NCI-H2227 treated with DMSO at 0.1 percent for 48 hours (cell line): Measurements from ENCODE around the gene RAPGEF4.
"Not testable (repeated sequence)": the region's sequence is repeated elsewhere in the genome, so short reads cannot be mapped to it uniquely, and the experiment has no call there.

Experiments
- DNase-seq: peaks from one replicate; lab custom pipeline; 2025; lab: John Stamatoyannopoulos, UW

RAPGEF4 gene

GRCh38 chr2:172726172-172726735, 9.4 kb upstream of the RAPGEF4 start:
- no peak for DNase-seq

DNA sequence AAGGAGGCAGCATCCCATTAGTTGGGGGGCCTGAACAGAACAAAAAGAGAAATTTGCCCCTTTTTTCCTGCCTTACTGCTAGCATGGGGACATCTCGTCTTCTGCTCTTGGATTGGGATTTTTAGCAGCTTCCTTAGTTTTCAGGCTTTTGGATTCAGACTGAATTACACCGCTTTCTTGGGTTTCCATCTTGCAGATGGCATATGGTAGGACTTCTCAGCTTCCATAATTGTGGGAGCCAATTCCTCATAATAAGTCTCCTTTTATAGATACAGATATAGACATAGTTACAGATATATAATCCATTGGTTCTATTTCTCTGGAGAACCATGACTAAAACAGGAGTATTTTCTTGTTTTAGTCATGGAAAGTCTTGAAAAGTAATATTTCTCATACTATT, 5.2 kb upstream of the RAPGEF4 start:
- no peak for DNase-seq

GRCh38 chr2:172734711-172735581, 699 bp upstream of the RAPGEF4 start:
- DNase-seq, result peak; percentile 5

DNA sequence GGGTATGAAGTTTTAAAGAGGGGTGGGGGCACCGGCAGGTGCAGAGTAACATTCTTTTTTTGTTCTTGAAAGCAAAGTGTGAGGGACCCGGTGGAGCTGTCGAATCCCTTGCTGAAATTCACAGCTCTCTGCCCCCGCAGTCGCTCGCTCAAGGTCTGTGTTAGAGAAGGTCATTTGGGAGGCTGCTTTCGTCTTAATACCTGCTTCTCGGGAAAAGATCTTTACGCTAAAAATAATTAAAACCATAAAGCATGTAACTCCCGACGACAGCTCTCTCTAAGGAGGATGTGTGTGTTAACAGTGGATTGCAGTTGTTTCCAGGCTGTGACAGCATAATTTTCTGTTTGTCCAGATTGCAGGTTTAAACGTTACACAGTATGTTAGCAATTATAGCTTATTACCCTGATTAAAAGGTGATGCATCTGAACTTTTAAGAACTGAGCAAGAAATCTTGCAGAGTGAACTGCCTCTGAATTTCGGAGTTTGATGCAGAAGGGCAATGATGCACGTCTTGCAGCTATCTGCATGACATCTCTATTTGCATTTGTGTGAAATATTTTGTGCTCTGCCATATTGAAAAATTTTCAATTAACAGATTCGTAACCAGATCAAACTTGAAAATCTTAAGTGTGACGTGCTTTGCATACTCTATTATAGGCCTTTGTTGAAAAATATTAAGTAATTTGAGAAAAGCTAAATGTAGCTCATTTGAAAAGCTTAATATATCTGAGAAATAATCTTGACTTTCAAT, 954 bp downstream of the RAPGEF4 start:
- no peak for DNase-seq

DNA sequence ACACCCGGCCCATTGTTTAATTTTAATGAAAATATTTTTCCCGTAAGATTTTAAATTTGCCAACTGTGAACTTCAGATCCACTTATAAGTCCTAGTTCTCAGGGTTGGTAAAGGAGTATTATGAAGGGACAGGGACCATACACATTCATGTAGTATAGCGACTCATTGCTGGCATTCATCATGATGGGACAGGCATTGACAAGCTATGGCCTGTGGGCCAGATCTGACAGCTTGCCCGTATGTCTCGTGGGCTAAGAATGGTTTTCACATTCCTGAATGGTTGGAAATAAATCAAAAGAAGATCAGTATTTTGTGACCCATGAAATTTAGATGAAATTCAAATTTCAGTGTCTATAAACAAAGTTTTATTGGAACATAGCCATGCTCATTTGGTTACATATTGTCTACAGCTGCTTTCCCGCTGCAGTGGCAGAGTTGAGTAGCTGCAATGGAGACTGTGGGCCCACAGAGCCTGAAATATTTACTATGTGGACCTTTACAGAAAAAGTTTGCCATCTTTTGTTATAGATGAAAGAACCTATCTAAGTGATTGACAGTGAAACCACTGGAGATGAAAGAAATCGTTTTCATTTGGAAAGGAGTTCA, 4.1 kb downstream of the RAPGEF4 start:
- no peak for DNase-seq

DNA sequence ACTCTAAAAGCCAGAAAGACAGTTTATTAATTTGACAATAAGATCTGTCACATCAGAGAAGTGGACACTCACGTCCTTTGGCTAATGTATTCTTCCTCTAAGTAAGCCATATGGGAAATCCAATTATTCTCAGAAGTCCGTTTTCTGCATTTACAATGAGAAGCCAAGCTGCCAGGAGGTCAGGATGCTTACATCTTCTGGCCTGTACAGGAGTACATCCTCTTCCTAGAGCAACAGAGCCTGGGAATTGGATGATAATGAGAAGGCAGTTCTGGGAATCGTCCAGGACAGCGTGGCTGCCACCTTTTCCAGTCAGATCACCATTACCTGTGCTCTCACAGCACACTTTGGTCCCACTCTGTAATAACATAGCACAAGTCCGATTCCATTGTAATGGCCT, 5.2 kb downstream of the RAPGEF4 start:
- no peak for DNase-seq

DNA sequence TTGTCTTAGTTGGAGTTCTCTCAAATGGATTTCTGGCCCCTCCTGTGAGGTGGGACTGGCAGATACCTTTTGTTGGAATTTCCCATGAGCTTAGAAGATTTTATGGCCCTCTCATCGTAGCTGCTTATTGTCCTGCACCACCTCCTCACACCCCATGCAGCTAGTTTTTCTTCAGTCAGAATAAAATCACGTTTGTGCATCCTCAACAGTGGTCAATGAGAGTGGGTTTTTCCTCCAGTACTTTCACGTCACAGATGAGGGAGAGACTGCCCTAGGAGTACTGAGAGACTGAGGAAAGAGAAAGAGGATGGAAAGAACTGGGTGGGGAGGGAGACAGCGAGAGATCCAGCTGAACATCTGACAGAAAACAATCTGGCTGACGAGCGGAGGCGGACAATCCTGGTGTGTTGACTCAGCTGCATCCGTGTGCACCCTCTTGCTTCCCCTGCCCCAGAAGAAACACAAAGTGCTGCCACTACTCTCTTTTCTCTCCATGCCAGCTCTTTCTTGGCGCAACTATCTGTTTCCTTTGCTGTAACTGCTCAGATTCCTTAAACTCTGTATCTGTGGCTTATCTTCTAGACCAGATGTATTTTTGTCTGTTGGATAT, 7.4 kb downstream of the RAPGEF4 start:
- no peak for DNase-seq

GRCh38 chr2:172743898-172744297, 8.3 kb downstream of the RAPGEF4 start:
- DNase-seq, result no peak

GRCh38 chr2:172745636-172746035, 10.0 kb downstream of the RAPGEF4 start:
- DNase-seq, result no peak

GRCh38 chr2:172748543-172748942, 12.9 kb downstream of the RAPGEF4 start:
- DNase-seq, result not testable (repeated sequence)

DNA sequence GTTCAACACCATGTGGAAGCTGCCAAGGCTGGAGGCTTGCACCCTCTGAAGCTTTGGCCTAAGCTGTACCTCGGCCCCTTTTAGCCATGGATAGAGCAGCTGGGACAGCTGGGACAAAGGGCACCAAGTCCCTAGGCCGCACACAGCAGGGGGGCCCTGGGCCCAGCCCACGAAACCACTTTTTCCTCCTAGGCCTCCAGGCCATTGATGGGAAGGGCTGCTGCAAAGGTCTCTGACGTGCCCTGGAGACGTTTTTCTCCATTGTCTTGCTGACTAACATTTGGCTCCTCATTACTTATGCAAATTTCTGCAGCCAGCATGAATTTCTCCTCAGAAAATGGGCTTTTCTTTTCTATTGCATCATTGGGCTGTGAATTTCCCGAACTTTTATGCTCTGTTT, 13.7 kb downstream of the RAPGEF4 start:
- no peak for DNase-seq

DNA sequence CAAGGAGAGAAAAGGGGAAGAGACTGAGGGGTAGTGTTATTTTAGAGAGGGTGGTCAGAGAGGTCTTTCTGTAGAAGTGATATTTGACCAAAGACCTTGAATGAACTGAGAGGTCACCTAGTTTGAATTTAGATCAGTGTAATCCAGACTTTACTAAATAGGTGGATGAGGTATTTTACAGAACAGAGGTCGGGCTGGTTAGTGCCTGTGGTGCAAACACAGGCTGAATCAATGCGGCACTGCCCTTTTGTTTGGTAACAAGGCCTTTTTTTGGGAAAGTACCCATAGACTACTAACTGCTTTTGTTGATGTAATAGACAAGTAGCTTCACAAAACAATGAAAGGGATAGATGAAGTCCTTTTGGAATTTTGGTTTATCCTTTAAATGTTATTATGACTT, 15.9 kb downstream of the RAPGEF4 start:
- DNase-seq, result no peak

GRCh38 chr2:172753610-172754009, 18.0 kb downstream of the RAPGEF4 start:
- no peak for DNase-seq

GRCh38 chr2:172759441-172759840, 23.8 kb downstream of the RAPGEF4 start:
- no peak for DNase-seq

DNA sequence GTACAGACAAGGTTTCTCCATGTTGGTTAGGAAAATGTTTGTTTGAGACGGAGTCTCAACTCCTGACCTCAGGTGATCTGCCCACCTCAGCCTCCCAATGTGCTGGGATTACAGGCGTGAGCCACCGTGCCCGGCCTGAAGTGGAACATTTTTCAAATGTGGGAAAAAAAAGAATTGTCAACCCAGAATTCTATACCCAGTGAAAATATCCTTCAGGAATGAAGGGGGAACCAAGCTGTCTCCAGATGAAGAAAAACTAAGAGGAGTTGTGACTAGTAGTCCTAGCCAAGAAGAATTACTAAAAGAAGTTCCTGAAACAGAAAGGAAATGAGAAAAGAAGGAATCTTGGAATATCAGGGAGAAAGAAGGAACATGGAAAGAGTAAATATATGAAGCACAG, 25.7 kb downstream of the RAPGEF4 start:
- DNase-seq, result no peak

DNA sequence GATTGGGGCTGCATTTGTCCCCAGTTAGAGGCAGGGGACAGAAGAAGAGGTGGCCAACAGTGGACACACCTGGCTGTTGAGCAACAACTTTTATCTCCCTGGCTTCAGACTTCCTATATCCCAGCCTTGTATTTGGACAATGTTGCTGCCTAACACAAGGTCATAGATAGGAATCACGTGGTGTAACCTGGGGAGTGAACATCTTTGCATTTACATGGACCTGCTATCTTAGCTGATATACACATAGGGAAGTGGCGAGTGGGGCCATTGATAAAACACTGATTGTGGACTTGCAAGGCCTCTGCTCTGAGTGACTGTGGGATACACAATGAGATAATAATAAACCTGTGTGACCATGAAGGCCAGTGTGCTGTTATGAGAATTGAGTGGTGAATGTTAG, 26.9 kb downstream of the RAPGEF4 start:
- no peak for DNase-seq

DNA sequence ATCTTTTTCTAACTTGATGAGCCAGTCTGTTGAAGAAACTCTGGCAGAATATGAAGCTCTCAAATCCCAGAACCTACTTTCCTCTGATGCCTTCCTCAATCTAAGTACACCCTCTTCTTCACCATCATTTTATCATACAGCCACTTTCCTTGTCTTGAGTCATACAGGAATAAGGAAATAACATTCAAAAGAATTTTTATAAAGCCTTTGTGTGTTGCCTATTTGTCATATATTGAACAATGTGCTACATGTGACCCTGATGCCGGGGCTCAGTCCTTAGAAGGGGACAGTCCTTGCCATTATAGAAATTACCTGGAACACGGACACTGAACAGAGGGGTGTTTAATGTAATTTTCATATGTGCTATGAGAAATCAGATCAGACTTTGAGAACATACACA, 27.4 kb downstream of the RAPGEF4 start:
- DNase-seq, result no peak

GRCh38 chr2:172765662-172766061, 30.0 kb downstream of the RAPGEF4 start:
- DNase-seq, result no peak

DNA sequence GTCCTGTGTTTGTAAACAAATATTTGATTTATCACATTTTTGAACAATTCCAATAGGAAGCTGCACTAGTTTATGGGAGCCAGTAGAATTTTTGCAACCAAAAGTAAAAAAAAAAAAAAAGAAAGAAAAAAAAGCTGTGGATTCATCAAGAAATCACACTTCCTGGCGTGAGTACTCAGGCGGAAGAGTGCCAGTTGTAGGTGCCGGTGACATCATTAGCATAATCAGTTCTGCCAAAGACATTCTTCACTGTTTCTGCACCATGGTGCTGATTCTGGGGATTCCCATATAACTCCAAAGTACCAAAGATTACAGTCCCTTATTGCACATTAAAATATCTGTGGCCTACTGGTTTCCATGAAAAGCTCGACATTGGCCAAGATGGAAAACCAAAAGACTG, 32.8 kb downstream of the RAPGEF4 start:
- DNase-seq, result no peak

DNA sequence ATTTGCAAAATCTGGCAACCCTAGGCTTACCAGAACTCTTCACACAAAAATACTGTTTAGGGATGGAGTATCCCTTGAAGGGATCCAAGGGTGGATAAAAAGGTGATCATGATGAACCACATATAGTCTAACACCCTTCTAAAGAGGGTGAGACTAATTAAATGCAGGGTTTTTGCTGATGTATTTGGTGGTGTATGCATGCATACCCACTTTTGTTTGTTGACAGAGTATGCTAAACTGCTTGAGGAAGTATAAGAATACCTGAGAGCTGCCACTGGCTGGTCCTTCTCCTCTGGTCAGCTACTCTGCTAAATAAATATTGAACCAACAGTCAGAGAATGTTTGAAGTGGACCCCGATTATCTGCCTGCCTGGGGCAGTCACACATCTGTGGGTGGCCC, 34.2 kb downstream of the RAPGEF4 start:
- DNase-seq, result no peak

- DNase-seq, result no peak
Measured at GRCh38 chr2:172770887-172771286, 35.2 kb downstream of the RAPGEF4 start.

GRCh38 chr2:172772633-172773032, 37.0 kb downstream of the RAPGEF4 start:
- no peak for DNase-seq
